Measurements from ENCODE around the gene GAMT. TPM values are rescaled to one million over a fixed set of nuclear protein-coding genes. Genes with fewer than 3 reads are reported as not detected.

The GAMT gene
- total and polyA plus RNA-seq, 2 experiments from 2014 or later, result 21.5 to 36.9 TPM

DNA sequence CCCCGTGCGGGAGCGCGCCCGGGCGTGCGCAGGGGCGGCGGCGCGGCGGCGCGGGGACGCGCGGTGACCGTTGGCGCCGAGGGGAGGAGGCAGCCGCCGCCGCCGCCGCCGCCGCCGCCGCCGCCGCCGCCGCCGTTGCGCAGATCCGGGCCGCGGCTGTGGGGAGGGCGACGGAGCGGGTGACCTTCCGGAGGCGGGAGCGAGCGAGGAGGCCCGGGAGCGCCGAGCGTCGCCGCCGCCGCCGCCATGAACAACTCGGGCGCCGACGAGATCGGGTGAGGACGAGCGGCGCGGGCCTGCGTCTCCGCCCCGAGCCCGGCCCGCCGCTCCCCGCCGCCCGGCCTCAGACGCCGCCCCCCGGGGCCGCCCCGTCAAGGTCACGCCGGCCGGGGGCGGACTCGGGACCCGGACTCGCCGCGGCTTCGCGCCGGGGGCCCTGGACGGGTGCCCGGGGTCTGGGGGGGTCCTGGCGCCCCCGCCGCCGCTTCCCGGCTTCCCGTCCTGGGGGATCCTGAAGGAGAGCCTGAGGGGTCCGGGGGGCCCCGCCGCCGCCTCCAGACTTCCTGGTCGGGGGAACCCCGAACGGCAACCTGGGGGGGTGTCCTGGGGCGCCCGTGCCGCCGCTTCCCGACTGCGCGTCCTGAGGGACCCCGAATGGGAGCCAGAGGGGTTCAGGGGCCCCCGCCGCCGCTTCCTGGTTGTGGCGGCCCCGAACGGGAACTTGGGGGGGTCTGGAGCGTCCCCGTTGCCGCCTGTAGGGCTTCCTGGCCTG is 6.4 kb upstream of the GAMT start, which contains the start of gene DAZAP1:
Gene DAZAP1, plus strand, starts transcription at position 59 of the 772 bp plus-strand sequence. Its CDS starts 188 bp downstream, at position 247.
- H3K4me3 ChIP-seq, result peak within 1 kb of the TSS; percentile 96
- no peak for ATAC-seq
- no peaks in the 10 kb centered on the region for H3K27me3 ChIP-seq (ENCODE audit: insufficient read depth)
- H3K27ac Mint-ChIP-seq, result peak within 1 kb of the TSS; percentile 82; the same call in 1 of the 2 replicates
- H3K27me3 Mint-ChIP-seq (ENCODE audit: insufficient read depth, low read depth, poor library complexity), result peaks cover 23% of the 10 kb centered on the region
- peak within 1 kb of the TSS; percentile 33; the same call in 1 of the 2 replicates for H2AFZ ChIP-seq
- peak within 1 kb of the TSS; percentile 59; the same call in 1 of the 2 replicates for H3K27ac ChIP-seq (ENCODE audit: low read depth)
- peak within 1 kb of the TSS; percentile 96 for H3K4me2 ChIP-seq
- no peaks in the 10 kb centered on the region for H3K9me3 Mint-ChIP-seq
- peaks cover 49% of the 10 kb centered on the region for H3K79me2 ChIP-seq (replicated peaks; ENCODE audit: insufficient read depth)
- TF ChIP-seq ZNF114 (CRISPR knock-in tag; IDR thresholded peaks at IDR 0.05) (no peak), ETS1 (IDR thresholded peaks at IDR 0.05) (no peak), CREB1 (CRISPR knock-in tag; IDR thresholded peaks at IDR 0.05; ENCODE audit: low read depth) (no peak), JUNB (IDR thresholded peaks at IDR 0.05; ENCODE audit: unreplicated experiment) (no peak)
- TF ChIP-seq, protein P1, sequence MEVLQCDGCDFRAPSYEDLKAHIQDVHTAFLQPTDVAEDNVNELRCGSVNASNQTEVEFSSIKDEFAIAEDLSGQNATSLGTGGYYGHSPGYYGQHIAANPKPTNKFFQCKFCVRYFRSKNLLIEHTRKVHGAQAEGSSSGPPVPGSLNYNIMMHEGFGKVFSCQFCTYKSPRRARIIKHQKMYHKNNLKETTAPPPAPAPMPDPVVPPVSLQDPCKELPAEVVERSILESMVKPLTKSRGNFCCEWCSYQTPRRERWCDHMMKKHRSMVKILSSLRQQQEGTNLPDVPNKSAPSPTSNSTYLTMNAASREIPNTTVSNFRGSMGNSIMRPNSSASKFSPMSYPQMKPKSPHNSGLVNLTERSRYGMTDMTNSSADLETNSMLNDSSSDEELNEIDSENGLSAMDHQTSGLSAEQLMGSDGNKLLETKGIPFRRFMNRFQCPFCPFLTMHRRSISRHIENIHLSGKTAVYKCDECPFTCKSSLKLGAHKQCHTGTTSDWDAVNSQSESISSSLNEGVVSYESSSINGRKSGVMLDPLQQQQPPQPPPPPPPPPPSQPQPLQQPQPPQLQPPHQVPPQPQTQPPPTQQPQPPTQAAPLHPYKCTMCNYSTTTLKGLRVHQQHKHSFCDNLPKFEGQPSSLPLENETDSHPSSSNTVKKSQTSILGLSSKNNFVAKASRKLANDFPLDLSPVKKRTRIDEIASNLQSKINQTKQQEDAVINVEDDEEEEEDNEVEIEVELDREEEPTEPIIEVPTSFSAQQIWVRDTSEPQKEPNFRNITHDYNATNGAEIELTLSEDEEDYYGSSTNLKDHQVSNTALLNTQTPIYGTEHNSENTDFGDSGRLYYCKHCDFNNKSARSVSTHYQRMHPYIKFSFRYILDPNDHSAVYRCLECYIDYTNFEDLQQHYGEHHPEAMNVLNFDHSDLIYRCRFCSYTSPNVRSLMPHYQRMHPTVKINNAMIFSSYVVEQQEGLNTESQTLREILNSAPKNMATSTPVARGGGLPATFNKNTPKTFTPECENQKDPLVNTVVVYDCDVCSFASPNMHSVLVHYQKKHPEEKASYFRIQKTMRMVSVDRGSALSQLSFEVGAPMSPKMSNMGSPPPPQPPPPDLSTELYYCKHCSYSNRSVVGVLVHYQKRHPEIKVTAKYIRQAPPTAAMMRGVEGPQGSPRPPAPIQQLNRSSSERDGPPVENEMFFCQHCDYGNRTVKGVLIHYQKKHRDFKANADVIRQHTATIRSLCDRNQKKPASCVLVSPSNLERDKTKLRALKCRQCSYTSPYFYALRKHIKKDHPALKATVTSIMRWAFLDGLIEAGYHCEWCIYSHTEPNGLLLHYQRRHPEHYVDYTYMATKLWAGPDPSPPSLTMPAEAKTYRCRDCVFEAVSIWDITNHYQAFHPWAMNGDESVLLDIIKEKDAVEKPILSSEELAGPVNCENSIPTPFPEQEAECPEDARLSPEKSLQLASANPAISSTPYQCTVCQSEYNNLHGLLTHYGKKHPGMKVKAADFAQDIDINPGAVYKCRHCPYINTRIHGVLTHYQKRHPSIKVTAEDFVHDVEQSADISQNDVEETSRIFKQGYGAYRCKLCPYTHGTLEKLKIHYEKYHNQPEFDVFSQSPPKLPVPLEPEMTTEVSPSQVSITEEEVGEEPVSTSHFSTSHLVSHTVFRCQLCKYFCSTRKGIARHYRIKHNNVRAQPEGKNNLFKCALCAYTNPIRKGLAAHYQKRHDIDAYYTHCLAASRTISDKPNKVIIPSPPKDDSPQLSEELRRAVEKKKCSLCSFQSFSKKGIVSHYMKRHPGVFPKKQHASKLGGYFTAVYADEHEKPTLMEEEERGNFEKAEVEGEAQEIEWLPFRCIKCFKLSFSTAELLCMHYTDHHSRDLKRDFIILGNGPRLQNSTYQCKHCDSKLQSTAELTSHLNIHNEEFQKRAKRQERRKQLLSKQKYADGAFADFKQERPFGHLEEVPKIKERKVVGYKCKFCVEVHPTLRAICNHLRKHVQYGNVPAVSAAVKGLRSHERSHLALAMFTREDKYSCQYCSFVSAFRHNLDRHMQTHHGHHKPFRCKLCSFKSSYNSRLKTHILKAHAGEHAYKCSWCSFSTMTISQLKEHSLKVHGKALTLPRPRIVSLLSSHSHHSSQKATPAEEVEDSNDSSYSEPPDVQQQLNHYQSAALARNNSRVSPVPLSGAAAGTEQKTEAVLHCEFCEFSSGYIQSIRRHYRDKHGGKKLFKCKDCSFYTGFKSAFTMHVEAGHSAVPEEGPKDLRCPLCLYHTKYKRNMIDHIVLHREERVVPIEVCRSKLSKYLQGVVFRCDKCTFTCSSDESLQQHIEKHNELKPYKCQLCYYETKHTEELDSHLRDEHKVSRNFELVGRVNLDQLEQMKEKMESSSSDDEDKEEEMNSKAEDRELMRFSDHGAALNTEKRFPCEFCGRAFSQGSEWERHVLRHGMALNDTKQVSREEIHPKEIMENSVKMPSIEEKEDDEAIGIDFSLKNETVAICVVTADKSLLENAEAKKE (CRISPR knock-in tag; IDR thresholded peaks at IDR 0.05), result no peak
- peak within 1 kb of the TSS; percentile 95 for H3K4me3 Mint-ChIP-seq
- no peaks in the 10 kb centered on the region for H3K36me3 ChIP-seq (ENCODE audit: insufficient read depth)
- H4K20me1 ChIP-seq (replicated peaks; ENCODE audit: insufficient read depth), result peaks cover 42% of the 10 kb centered on the region
- peaks cover 25% of the 10 kb centered on the region for H3K36me3 Mint-ChIP-seq (ENCODE audit: low read depth)
- no peaks in the 10 kb centered on the region for H3K9me2 ChIP-seq (ENCODE audit: insufficient read depth)
- H3K4me1 Mint-ChIP-seq, result peaks cover 40% of the 10 kb centered on the region
- DNase-seq (ENCODE audit: low spot score), result no peak
- peaks cover 6% of the 10 kb centered on the region; the same call in 1 of the 2 replicates for H3F3A ChIP-seq (replicated peaks; ENCODE audit: low read depth)
- H3K4me1 ChIP-seq (ENCODE audit: insufficient read depth), result peaks cover 10% of the 10 kb centered on the region; the same call in 1 of the 2 replicates

Data from GM23338 (cell line).